Activated T-helper 2 cell treated with anti-CD3 and anti-CD28 coated beads, Interferon-gamma antibody, Interleukin-2, Interleukin-4, amounts not matched to agents 10 μg/mL and 5 μg/mL and 100 μg/mL, durations not matched to agents 14 hours and 24 hours and 36 hours (primary cell): Measurements from ENCODE around the gene DLX6. TPM values are rescaled to one million over a fixed set of nuclear protein-coding genes. Genes with fewer than 3 reads are reported as not detected.
"Not testable (repeated sequence)": the region's sequence is repeated elsewhere in the genome, so short reads cannot be mapped to it uniquely, and the experiment has no call there.

ENCODE experiments used
- DNase-seq: peaks from one replicate; pipeline ENCODE4 v3.0.0; 2021; ENCODE audit warnings: low spot score
- H3K27ac Mint-ChIP-seq: one replicate; pipeline ENCODE4 v1.8.0; 2021; ENCODE audit warnings: mixed read lengths
- H3K27me3 Mint-ChIP-seq: one replicate; pipeline ENCODE4 v1.8.0; 2021; ENCODE audit warnings: low read depth, mixed read lengths
- H3K36me3 Mint-ChIP-seq: one replicate; pipeline ENCODE4 v1.8.0; 2021; ENCODE audit warnings: low read depth, mixed read lengths
- H3K4me1 Mint-ChIP-seq: one replicate; pipeline ENCODE4 v1.8.0; 2021; ENCODE audit warnings: low read depth, mixed read lengths
- H3K4me3 Mint-ChIP-seq: one replicate; pipeline ENCODE4 v1.8.0; 2021; ENCODE audit warnings: low read depth, mild to moderate bottlenecking, moderate library complexity, mixed read lengths
- H3K9me3 Mint-ChIP-seq: one replicate; pipeline ENCODE4 v1.8.0; 2021; ENCODE audit warnings: mixed read lengths
- intact Hi-C: fragments of 100-400 bp; cut with micrococcal nuclease; formaldehyde crosslinking; loops from one replicate; pipeline ENCODE4 v1.15.1; 2023
- total RNA-seq: library from RNA; stranded (reverse); gene quantifications from 2 replicates; pipeline ENCODE4 v1.2.3, GENCODE V29; 2022

Gene DLX6
- total RNA-seq, 1 donor from 2014 or later: not detected

DNA sequence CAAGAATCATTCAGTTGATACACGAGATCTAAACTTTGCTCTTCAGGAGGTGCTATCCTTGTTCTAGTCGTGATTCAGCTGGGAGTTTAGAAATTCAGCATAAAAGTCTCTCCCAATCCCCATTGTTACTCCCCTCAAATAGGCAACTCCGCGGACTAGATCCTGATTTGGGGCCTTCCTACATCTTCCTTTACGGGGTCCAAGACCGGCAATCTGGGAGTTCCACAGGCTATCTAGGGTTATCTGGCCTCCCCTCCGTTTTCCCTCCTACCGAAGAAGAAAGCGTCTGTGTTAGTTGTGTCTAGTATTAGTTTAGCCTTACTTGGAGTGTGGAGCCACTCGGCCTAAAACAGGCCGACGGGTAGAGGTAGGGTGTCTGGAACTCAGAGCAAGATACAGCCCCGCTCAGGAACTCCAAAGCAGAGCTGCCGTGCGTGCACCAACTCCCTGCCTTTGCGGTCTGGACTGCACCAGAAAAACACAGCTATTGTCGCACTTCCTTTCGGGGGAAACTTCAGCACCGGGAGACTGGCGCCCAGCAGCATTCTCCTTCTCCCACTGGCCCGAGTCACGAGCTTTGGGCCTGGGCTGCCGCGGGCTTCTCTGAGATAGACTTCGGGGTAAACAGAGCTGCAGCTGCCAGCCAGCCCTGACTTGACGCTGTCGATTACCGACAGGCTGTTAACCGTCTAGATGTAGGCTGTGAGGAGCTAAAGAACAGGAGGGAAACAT, 20.8 kb downstream of the DLX6 start:
- Mint-ChIP-seq H3K4me1 (peaks cover 23% of the 10 kb centered on the region), H3K36me3 (peaks cover 3% of the 10 kb centered on the region), H3K27ac (no peak overlapping the region), H3K27me3 (peaks cover 72% of the 10 kb centered on the region), H3K9me3 (no peaks in the 10 kb centered on the region), H3K4me3 (no peak overlapping the region)
- intact Hi-C loops: loop anchor here (2.0 to 10.0 kb wide), 2 partner anchors 707 to 1589 kb away; partner anchors contain the start of genes NPTX2 and TAC1
- DNase-seq: no peak

DNA sequence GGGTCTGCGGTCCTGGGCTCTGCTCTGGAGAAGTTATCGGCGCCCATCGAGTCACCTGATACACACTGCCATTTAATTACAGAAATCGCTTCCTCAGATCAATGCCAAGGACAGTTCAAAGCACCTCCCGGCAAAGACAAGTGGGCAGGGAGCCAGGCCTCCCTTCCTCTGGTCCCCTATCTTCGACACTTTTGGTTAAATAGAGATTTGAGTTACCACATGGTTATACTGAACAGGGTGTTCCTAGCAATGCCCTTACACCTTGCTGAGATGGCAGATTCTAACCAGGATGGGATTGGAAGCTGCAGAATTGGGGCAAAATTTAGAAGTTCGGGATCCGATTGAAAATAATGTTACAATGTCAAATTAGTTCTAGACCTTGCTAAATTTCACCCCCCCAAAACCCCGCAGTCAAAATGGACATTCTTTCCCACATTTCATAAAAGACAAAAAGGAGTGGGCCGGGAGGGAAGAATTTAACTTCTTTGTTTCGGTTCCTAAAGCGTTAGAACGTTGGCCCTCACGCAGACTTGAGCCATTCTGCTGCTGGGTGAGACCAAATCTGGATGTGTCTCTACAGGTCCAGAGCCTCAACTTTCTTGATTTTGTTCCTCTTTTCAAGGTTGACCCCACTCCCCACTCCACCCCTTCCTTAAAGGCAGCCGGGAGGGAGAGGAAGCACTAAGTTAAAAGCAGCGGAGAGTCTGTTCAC, 21.5 kb downstream of the DLX6 start:
- Mint-ChIP-seq H3K4me3 (no peak overlapping the region), H3K9me3 (no peaks in the 10 kb centered on the region)

DNA sequence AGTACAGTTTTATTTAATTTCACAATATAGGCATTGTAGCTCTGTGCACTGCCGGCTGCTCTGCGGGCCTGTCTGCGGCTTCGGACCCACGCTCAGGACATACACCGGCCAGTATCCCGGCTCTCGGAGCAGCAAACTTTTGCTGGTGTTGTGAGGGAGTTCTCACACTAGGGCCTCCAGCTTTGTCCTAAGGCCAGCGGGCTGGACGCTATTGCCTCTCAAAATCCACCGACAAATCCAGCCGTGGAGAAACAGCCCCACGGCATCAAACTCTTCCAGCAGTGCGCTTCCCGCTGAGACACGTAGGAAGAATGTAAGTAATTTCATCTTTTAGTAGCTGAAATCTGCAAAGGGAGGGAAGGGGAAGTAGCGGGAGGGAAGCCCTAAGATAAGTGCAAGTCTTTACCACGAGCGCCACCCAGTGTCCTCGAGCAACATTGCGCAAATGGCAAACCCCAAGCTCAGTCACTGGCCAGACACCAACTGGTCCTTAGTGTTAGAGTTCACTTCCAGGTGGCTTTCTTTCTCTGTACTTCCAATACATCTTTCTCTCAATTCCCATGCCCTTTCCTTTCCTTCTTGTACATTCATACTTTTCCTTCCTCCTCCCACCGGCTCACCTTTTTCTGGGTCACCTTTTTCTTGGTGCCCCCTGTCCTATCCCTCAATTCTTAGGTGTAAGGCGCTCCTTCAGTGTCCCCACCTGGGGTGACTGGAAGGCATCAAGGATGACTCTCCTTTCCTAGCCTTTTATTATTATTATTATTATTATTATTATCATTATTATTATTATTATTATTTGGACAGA, 22.3 kb downstream of the DLX6 start:
- Mint-ChIP-seq H3K27me3 (peaks cover 64% of the 10 kb centered on the region), H3K4me1 (peaks cover 16% of the 10 kb centered on the region), H3K4me3 (peak overlapping the region; percentile 63), H3K27ac (no peak overlapping the region), H3K36me3 (peaks cover 3% of the 10 kb centered on the region), H3K9me3 (no peaks in the 10 kb centered on the region)
- DNase-seq: peak; percentile 48
- intact Hi-C loops: loop anchor here (1.0 to 10.0 kb wide), 5 partner anchors 612 to 1587 kb away; partner anchors contain the start of genes NPTX2 and TAC1

More for the DNA sequence above, 21.5 kb downstream of the DLX6 start:
- intact Hi-C loops: loop anchor here (1.0 to 10.0 kb wide), 5 partner anchors 612 to 1588 kb away; partner anchors contain the start of genes NPTX2 and TAC1
- DNase-seq: no peak
- peaks cover 23% of the 10 kb centered on the region for H3K4me1 Mint-ChIP-seq
- H3K27me3 Mint-ChIP-seq: peaks cover 72% of the 10 kb centered on the region
- H3K36me3 Mint-ChIP-seq: peaks cover 3% of the 10 kb centered on the region
- H3K27ac Mint-ChIP-seq: no peak overlapping the region

DNA sequence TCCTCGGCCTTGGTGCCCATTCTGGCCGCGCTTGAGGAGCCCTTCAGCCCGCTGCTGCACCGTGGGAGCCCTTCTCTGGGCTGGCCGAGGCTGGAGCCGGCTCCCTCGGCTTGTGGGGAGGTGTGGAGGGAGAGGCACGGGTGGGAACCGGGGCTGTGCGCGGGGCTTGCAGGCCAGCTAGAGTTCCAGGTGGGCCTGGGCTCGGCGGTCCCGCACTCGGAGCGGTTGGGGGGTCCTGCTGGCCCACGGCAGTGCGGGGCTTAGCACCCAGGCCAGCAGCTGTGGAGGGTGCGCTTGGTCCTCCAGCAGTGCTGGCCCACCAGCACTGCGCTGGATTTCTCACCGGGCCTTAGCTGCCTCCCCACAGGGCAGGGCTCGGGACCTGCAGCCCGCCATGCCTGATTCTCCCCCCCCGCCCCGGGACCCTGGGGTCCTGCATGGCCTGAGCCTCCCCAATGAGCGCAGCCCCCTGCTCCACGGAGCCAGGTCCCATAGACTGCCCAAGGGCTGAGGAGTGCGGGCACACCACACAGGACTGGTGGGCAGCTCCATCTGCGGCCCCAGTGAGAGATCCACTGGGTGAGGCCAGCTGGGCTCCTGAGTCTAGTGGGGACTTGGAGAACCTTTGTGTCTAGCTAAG, 29.0 kb downstream of the DLX6 start:
- DNase-seq, H3K27me3 Mint-ChIP-seq, H3K27ac Mint-ChIP-seq, H3K4me3 Mint-ChIP-seq, H3K36me3 Mint-ChIP-seq, intact Hi-C loops, H3K4me1 Mint-ChIP-seq, H3K9me3 Mint-ChIP-seq: not testable (repeated sequence)

DNA sequence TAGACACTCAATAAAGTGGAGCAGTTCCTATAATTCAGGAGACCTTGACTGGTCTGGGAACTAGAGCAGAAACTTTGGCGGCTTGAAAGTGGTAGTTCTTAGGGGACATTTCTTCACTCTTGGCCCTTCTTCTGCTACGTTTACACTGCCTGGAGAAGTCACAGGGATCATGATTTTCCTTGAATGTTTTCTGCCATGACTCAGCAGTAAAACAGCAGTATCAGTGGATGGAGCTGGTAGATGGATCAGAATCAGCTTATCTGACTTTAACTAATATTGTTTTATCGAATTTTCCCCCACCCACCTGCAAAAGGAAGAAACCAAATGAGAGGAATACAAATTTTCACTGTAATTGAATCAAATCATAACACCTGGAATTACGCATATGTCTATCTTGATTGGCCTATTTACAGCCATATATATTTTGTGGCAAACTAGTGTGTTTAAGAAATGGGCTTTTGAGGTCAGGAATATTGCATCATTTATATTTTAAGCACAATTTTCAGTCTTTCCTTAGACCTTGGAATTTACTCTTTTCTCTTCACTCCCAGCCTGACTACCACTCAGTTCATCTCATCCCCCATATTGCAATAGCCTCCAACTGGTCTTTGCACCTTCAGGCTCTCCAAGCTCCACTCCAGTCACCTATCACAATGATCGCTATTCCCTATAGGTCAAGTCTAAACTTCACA, 34.2 kb downstream of the DLX6 start:
- H3K36me3 Mint-ChIP-seq: no peaks in the 10 kb centered on the region
- H3K9me3 Mint-ChIP-seq: no peaks in the 10 kb centered on the region
- no peak for DNase-seq
- no peaks in the 10 kb centered on the region for H3K4me1 Mint-ChIP-seq
- no peak overlapping the region for H3K27ac Mint-ChIP-seq
- no peak overlapping the region for H3K4me3 Mint-ChIP-seq
- intact Hi-C loops: no loop called here
- H3K27me3 Mint-ChIP-seq: peaks cover 11% of the 10 kb centered on the region

DNA sequence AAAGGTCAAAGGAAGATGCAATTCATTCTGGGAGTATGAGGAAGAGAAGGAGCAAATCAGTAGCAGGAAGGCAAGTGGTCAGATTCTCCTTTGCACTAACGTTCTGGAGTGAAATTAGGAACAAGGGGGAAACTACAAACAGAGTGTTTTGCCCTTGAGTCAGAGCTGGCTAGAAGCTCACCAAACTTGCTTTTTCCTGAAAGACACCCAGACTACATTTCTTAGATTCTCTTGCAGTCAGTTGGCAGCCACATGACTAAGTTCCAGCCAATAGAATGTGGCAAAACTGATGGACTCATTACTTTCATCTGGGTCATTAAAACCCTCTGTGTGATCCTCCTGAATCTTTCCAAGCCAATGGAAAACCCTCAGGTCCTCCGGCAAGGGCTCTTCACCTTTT, 37.9 kb downstream of the DLX6 start:
- no peaks in the 10 kb centered on the region for H3K9me3 Mint-ChIP-seq
- H3K27me3 Mint-ChIP-seq: peaks cover 15% of the 10 kb centered on the region
- H3K27ac Mint-ChIP-seq: no peak overlapping the region
- H3K36me3 Mint-ChIP-seq: no peaks in the 10 kb centered on the region
- no peaks in the 10 kb centered on the region for H3K4me1 Mint-ChIP-seq
- no peak overlapping the region for H3K4me3 Mint-ChIP-seq
- DNase-seq: no peak
- intact Hi-C loops: no loop called here

Other genes starting within 250 kb of the DLX6 start
- gene DLX5, start 19.3 kb downstream of the DLX6 start, total RNA-seq: not detected in 2 replicates
- 23.7 and 26.9 TPM in 2 replicates for gene SDHAF3, start 112.1 kb downstream of the DLX6 start, total RNA-seq